NCI-H524 treated with DMSO at 0.1 percent for 48 hours (cell line): ENCODE measurements around the gene KCNMB4.
"Not testable (repeated sequence)": the region's sequence is repeated elsewhere in the genome, so short reads cannot be mapped to it uniquely, and the experiment has no call there.

Source experiments
- DNase-seq: peaks from one replicate; lab custom pipeline; 2025; lab: John Stamatoyannopoulos, UW

KCNMB4 gene

DNA sequence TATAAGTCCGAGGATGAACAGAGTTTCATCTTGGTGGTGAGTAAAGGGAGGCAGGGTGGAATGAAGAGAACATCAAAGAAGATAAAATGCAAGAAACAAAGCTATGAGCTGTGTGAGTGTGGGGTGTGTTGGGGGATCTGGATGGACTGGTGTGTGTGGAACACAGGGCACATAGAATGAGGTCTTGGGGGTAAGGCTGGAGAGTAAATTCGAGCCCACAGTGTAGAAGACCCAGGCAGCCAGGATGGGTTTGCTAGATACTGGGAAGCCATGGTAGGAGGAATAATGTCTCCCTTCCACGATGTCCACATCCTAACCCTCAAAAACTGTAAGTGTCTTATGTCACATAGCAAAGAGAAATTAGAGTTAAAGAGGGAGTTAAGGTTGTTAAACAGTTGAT is 6.8 kb downstream of the KCNMB4 start:
- DNase-seq: no peak

DNA sequence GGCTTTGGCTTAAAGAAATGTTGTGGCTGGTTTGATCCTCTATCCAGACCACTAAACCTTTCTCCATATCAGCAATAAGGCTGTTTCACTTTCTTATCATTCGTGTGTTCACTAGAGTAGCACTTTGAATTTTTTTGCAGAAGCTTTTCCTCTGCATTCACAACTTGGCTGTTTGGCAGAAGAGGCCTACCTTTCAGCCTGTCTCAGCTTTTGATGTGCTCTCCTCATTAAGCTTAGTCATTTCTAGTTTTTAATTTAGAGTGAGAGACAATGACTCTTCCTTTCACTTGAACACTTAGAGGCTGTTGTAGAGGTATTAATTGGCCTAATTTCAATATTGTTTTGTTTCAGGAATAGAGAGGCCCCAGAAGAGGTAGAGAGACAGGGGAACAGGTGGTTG is 13.8 kb downstream of the KCNMB4 start:
- no peak for DNase-seq

GRCh38 chr12:70383484-70383883 is 17.4 kb downstream of the KCNMB4 start:
- DNase-seq: no peak

DNA sequence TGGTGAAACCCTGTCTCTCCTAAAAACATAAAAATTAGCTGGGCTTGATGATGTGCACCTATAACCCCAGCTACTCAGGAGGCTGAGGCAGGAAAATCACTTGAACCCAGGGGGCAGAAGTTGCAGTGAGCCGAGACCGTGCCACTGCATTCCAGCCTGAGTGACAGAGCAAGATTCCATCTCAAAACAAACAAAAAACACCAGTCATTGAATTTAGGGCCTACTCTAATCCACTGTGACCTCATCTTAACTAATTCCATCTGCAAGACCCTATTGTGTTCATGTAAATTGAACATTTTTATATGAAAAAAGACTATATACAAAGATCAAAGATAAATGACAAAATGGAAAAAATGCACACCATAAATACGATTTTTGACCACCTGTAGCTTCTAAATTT is 17.8 kb downstream of the KCNMB4 start:
- no peak for DNase-seq

- no peak for DNase-seq
These were observed 20.7 kb downstream of the KCNMB4 start for GRCh38 chr12:70386771-70387170.

GRCh38 chr12:70389678-70390077 is 23.6 kb downstream of the KCNMB4 start:
- DNase-seq: no peak

GRCh38 chr12:70392631-70393030 is 26.5 kb downstream of the KCNMB4 start:
- DNase-seq: not testable (repeated sequence)

DNA sequence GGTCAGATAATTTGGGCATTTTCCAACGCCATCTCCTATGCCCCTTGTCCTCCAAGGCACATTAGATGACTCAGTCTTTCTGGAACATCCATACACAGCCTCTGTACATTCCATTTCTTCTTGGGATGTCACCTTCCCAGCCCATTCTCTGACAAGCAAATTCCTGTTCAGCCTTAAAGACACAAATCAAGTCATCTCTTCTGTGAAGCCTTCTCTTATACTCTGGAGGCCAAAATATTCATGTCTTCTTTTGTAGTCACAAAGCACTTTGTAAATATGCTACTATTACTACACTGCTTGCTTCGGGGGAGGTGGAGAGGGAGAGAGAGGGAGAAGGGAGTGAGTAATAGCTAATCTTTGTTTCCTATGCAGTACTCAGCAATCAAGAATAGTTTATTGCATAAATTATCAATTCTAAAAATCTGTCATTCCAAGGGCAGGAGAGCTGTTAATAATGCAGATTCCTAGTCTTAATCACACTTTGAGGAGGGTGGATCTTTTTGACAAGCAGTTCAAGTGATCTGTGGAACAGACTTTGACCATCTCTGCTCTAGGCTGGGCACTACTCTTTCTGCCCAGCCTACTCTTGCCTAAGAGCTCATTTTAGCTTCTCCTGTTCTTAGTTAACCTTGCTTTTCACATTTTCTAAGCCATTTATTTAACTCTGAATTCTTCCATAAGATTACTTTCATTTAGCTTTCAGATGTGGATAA is 27.9 kb downstream of the KCNMB4 start:
- DNase-seq: no peak

GRCh38 chr12:70398002-70398401 is 31.9 kb downstream of the KCNMB4 start:
- no peak for DNase-seq

DNA sequence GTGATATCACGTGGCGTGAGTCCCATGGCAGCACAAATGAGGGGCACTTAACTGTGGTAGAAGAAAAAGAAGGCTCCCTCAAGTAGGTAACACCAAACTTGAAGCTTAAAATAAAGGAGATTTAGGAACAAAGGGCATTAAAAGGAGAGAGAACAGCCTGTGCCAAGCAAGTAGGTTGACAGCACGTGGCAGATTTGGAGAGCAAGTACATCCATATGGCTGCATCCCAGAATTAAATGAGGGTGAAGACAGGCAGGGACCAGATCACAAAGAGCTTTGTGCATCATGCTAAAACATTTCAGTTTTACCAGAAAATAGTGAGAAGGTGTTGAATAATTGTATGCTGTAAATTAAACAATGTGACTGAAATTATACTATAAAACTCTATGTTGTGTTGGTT is 32.8 kb downstream of the KCNMB4 start:
- no peak for DNase-seq

DNA sequence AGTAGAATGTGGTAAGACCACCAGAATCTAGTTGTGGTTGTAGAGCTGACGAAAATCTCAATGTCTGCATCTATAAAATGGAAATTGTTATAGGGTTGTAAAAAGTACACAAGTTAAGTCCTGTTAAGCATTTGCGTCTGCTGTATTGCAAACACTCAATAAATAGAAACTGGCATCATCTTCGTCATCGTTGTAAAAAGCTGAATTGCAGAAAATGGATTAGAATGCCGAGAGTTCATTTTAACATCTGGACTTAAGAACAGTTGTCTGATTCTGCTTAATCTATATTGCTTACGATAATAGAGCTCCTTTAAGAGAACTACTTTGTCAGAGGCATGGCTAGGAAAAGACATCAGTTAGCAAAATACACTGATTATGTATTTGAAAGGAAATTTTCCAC is 33.2 kb downstream of the KCNMB4 start:
- DNase-seq: no peak

- no peak for DNase-seq
These were observed 34.0 kb downstream of the KCNMB4 start for GRCh38 chr12:70400124-70400523.

- no peak for DNase-seq
These were observed 36.5 kb downstream of the KCNMB4 start for GRCh38 chr12:70402597-70402996.

GRCh38 chr12:70403826-70404225 is 37.7 kb downstream of the KCNMB4 start:
- no peak for DNase-seq

DNA sequence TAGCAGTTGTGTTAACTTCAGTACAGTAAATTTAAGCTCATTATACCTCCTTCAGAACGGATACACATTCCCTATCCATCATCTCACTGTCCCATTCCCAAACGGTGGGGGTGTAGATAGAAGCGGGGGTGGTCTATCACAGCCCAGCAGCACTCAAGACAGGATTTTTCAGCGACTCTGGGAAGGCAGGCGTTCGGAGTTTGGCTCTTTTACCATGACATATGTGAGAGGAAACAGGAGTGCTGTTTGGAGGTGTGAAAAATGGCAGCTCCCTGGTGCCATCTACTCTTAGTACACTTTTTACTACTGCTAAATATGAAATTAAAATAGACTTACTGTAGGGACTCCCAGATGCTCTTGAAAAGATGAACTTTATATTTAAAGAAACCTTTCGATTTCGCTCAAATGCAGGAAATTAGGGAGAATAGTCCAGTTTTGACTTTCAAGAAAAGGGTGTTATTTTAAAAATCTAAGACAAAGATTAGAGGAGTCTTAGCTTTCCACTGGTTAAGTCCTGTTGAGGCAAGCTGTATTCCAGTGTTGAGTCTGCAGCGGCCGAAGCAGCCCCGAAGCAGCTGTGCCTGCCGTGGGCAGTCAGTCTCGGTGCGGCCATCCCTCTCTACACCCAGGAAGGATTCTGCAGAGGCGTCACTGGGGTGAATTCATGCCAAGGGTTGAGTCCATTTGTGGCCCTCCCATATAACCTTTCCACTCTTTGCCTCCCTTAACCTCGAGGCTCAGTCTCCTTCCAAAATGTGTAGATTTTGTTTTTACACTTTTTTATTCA is 42.1 kb downstream of the KCNMB4 start:
- no peak for DNase-seq

- no peak for DNase-seq
These were observed 49.9 kb downstream of the KCNMB4 start for GRCh38 chr12:70415987-70416386.

DNA sequence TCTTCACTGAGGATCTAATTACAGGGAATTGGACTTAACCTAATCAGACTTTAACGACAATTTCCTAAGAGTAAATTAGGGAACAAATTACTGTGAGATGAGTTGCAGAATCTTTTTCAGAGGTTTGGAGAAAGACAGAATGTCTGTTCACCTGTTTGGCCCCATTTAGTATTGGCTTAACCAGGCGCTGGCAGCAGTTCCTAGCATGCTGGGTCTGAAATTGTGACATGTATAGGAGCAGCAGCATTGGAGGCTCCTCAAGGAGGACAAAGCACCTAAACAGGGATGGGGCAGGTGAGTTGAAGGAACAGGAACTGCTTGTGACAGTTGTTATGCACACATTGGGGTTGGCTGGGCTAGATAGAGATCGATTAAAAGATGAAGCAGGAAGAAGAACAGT is 51.0 kb downstream of the KCNMB4 start:
- no peak for DNase-seq

DNA sequence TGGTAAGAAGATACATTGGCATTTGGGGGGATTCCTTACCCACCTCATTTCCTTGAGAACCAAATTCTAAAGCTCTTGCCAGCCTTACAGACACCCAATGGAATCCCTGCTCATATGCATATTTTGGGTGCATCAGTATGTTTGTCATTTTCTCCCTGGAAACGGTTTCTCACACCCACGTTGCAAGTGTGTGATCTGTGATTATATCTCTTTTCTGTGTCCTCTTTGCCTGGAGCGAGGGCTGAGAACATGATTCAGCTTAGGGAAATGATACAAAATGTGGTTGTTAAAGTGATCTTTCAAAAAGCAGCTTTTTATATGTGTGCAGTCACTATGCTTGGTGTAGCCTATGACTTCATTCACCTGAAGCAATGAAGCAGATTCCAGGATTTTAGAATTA is 52.0 kb downstream of the KCNMB4 start:
- no peak for DNase-seq

GRCh38 chr12:70422631-70423030 is 56.5 kb downstream of the KCNMB4 start:
- DNase-seq: no peak

DNA sequence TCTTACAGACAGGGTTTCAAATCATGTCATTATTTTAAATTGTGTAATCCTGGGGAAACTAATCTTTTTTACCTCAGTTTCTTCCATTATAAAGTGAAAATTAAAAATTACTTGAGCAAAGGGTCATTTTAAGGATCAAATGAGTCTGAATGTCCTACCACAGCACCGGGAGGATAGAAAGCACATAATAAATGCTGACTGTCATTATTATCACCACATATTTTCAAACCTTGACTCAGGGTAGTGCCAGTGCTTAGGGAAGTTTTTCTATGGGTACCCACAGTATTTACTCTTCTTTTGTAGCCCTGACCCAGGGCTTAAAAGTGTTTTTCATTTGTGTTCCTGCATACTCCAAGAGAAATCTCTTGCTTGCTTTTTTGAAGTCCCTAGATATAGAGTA is 60.5 kb downstream of the KCNMB4 start:
- no peak for DNase-seq

GRCh38 chr12:70427611-70428010 is 61.5 kb downstream of the KCNMB4 start:
- no peak for DNase-seq

GRCh38 chr12:70430400-70430799 is 64.3 kb downstream of the KCNMB4 start:
- no peak for DNase-seq

GRCh38 chr12:70436836-70437235 is 70.7 kb downstream of the KCNMB4 start:
- no peak for DNase-seq
